ENCODE data around the gene KLF11.

DNA sequence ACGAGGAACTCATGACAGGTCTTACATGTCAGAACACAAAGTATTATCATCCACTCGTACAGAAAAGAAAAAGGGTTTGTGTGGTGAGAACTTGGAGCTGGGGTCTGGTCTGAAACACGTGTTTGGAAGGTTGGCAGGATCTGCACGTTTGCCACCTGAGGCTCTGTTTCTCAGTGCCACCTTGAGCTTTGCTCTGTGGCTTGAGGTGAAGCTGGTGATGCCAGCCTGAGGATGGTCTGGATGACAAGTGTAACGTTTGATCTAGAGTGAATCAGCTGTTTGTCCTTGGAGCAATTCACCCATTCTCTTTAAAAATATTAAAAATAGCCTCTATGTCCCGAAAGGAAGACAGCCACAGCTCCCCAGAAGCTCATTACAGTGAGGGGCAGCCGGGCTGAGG lies 45.4 kb upstream of the KLF11 start:
- no peak for TF ChIP-seq POLR2A (IDR thresholded peaks at IDR 0.05)
- no peak for TF ChIP-seq CTCF (IDR thresholded peaks at IDR 0.05)

All from body of pancreas (tissue), 4 donors.